ENCODE data around the gene GPATCH8.
"Not testable (repeated sequence)": the region's sequence is repeated elsewhere in the genome, so short reads cannot be mapped to it uniquely, and the experiment has no call there.

The GPATCH8 gene

DNA sequence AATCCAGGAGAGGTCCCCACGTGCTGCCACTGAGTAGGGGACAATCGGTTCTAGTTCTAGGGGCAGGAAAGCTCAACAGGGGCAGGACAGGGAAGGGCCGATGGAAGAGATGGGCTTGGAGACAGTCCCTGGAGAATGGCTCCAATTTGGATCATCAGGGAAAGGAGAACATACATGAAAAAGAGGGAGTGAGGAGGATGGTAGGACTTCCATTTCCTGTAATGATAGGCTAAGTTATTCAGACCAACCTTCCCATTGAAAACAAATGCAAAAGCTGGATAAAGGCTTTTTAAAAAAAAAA is 20.4 kb upstream of the GPATCH8 start:
- no peak for DNase-seq

DNA sequence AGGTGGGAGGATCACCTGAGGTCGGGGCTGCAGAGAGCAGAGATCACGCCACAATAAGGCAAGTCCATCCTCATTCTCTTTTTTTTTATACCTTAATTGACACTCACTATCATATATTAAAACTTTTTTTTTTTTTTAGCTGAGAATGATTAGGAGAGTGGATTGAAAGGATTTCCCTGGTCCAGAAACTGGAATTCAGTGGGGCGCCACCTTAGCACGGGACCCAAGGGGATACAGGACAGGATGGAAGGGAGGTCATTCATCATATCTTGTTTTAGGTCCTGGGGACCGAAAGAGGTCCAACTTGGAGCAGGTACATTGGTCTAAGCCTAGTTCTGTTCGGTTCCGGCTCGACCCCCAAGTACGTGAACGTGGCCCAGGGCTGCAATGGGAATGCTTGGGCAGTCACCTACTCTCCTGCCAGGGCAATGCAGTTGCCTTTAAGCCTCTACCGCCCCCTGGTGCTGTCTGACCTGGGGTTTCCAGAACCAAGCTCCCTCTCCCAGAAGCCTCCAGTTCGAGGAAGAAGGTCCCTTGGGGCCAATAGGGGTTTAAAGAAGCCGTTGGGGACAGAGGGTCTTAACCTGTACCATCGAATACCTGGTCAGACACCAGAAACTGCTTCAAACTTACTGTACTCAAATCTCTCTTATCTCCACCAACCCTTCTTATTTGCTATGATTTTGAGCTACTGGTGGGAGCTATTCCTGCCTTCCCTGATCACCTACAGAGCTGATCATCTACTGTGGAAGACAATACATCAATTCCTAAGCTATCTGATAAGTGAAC is 19.9 kb upstream of the GPATCH8 start:
- DNase-seq = peak; percentile 34

DNA sequence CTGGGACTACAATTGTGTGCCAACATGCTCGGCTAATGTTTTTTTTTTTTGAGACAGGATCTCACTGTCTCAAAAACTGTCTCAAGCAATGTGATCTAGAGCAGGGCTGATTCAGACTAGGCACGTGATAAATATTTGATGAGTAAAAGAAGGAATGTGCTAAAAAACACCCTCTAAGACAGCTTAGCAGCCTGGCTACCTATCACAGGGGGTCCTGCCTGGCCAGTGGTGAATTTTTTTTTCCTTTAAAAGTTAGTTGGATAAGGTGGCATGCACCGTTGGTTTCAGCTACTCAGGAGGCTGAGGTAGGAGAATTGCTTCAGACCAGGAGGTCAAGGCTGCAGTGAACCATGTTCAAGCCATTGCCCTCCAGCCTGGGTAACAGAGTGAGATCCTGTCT is 14.8 kb upstream of the GPATCH8 start:
- DNase-seq = no peak

GRCh38 chr17:44511241-44512134 is 8.3 kb upstream of the GPATCH8 start:
- not testable (repeated sequence) for DNase-seq

- DNase-seq = not testable (repeated sequence)
Observed at GRCh38 chr17:44506939-44507604, 3.9 kb upstream of the GPATCH8 start.

DNA sequence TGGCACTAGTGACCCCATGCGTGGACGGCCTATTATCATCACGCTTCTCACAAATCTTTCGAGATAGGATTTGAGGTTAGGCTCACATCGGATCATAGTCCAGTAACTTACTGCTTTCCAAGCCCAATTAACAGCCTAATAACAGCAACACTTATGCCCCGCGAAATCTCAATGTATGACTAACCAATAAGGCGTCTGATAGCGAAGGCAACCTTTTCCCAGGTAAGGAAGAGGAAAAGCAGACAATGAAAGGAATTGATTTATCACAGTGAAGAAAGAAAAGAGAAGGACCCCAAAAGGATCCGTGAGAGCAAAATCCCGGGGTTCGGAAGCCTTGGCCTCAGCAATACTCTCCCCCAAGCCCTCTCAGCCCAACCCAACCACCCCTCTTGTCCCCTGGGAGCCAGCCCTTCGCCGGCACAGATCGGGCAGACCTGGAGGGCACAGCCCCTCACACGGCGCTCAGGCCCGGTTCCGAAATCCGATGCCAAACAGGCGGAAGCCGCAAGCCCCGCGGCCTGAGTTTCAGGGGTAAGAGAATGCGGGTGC is 534 bp downstream of the GPATCH8 start:
- DNase-seq = peak; percentile 48

DNA sequence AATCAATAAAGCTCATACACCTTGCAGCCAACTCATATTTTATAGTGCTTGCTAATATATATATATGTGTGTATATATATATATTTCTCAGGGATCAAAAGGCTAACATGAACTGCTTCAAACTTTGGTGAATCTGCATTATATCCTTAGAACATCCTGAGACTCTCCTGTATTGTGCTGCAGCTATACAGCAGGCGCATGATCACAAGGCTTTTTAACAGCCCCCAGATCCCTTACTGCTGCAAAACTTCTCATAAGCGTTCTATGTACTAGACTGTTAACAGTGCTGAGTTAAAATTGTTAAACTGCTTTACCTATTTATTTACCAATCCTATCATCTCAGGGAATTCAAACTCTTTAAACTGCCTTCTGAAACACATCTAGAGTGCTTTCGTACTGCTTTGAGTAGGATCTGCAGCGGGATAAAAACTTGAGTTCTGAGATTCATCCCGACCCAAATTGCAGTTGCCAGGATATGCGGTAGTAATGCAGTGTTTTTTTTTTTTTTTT is 1.3 kb downstream of the GPATCH8 start:
- DNase-seq = no peak

- no peak for DNase-seq
Observed at GRCh38 chr17:44499722-44500121, 3.5 kb downstream of the GPATCH8 start.

DNA sequence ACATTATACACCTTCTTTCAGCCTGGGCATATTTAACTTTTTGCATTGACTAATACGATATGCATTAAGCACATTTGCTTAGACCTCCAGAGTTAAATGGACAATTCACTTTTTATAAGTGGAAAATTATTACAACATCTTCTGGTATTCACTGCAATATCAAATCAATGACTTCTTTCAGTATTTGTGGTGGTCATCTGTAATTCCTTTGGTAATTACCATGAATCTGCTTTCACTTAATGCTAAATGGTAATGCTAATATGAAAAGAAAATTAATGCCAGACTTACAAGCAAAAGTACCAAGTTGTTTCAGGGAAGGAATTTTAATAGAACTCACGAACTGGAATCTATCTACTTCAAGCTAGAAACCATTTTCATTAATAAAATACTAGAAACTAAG is 6.4 kb downstream of the GPATCH8 start:
- DNase-seq = no peak

GRCh38 chr17:44493339-44493738 is 9.9 kb downstream of the GPATCH8 start:
- no peak for DNase-seq

DNA sequence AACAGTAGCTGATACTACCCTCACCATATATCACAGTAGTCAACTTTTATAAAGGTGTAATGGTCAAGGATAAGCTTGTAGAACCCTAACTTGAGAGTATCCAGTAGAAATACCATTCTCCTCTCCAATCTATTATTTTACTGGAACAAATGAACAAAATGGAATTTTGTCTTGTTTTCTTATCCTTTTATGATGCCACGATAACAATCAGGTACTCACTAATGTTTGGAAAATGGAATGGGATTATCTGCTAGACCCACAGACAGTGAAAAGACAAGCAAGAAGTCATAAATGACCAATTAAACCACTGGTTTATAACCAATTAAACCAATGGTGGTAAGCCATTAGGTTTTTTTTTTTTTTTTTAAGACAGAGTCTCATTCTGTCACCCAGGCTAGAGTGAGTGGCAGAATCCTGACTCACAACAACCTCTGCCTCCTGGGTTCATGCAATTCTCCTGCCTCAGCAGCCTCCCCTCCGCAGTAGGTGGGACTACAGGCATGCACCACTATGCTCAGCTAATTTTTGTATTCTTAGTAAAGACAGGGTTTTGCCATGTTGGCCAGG is 10.4 kb downstream of the GPATCH8 start:
- DNase-seq = no peak

- DNase-seq = no peak
Observed at GRCh38 chr17:44489581-44489980, 13.6 kb downstream of the GPATCH8 start.

- no peak for DNase-seq
Observed at GRCh38 chr17:44487170-44487569, 16.0 kb downstream of the GPATCH8 start.

DNA sequence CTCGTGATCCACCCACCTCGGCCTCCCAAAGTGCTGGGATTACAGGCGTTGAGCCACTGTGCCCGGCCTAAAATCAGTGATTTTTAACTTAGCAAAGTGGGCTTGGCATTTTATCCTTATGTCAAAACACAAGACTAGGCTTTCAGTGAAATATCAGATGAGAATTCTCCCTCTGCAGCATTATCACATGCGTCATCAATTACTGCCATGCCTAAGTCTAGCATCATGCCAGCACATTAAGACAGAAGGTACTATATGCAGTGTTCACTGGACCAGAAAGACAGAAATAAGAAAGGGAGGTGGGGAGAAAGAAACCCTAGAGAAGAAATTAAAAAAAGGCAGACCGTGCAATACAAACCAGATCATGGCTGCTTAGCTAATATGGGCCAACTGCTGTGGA is 29.8 kb downstream of the GPATCH8 start:
- no peak for DNase-seq

DNA sequence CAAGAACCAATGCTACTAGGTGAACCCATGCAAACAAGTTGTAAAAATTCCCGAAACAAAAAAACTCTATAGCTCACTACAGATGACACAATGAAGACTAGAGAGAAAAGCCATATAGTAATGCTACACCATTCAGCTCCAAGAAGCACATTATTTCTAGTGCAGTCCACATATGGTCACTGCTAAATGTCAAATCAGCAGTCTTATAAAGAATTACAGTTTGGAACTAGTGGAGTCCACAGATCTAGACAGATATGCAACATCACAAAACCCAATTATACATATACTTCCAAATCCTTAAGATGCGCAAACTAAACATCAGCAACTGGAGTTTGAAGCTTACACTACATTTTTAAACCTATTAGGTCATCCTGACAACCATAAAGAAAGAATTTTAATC is 33.5 kb downstream of the GPATCH8 start:
- DNase-seq = no peak

GRCh38 chr17:44467108-44467507 is 36.1 kb downstream of the GPATCH8 start:
- no peak for DNase-seq

GRCh38 chr17:44466339-44466738 is 36.9 kb downstream of the GPATCH8 start:
- DNase-seq = no peak

GRCh38 chr17:44465897-44466296 is 37.3 kb downstream of the GPATCH8 start:
- no peak for DNase-seq

DNA sequence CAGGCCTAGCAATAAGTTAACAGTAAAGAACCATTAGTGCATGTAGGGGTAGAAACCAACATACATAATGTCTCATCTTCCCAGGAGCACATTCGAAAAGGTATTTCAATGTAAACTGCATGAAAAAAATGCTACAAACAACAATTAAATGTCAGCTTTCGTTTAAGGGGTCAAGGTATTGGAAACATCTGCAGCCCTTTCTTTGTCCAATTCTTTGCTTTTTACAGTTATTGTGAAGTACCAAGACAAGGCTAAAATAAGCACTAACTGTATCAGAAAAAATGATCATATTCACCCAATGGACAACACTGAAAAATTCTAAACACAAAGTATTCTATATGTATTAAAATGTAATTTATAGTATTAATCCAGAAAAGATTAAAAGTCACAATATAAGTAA is 37.9 kb downstream of the GPATCH8 start:
- DNase-seq = no peak

GRCh38 chr17:44464037-44464436 is 39.2 kb downstream of the GPATCH8 start:
- no peak for DNase-seq

GRCh38 chr17:44451832-44452231 is 51.4 kb downstream of the GPATCH8 start:
- no peak for DNase-seq

- DNase-seq = no peak
Observed at GRCh38 chr17:44451016-44451627, 52.1 kb downstream of the GPATCH8 start.

Data from NCI-H345 (cell line).